GM23338 (cell line): Measurements from ENCODE around the gene SLC13A4. TPM values are rescaled to one million over a fixed set of nuclear protein-coding genes. Genes with fewer than 3 reads are reported as not detected.

ENCODE experiments used
- ATAC-seq: fragments of 200-7000 bp; cut with Tn5 transposase; 3 replicates; pipeline ENCODE4 v1.9.1; 2020
- DNase-seq: peaks from one replicate; pipeline ENCODE4 v3.0.0-alpha.2; 2015; ENCODE audit warnings: low spot score
- H2AFZ ChIP-seq: fragments of 200-600 bp; sonication (generic); 2 replicates; pipeline ENCODE4 v1.8.0; 2016; ENCODE audit warnings: antibody characterized with exemption, mild to moderate bottlenecking, moderate library complexity
- H3F3A ChIP-seq: fragments of 200-600 bp; sonication (generic); replicated peaks from 2 replicates; pipeline ENCODE4 v1.8.0; 2017; ENCODE audit warnings: antibody characterized with exemption, mixed run types, low read depth
- H3K27ac ChIP-seq: fragments of 200-600 bp; sonication (generic); 2 replicates; pipeline ENCODE4 v1.6.1; 2016; ENCODE audit warnings: low read depth
- H3K27me3 ChIP-seq: fragments of 200-600 bp; sonication (generic); 2 replicates; pipeline ENCODE4 v1.8.0; 2016; ENCODE audit warnings: mild to moderate bottlenecking, mixed run types, moderate library complexity; ENCODE audit not compliant: insufficient read depth
- H3K36me3 ChIP-seq: fragments of 200-600 bp; sonication (generic); 2 replicates; pipeline ENCODE4 v1.8.0; 2016; ENCODE audit warnings: mild to moderate bottlenecking; ENCODE audit not compliant: insufficient read depth
- H3K4me1 ChIP-seq: fragments of 200-600 bp; sonication (generic); 2 replicates; pipeline ENCODE4 v1.8.0; 2016; ENCODE audit warnings: mild to moderate bottlenecking, moderate library complexity; ENCODE audit not compliant: insufficient read depth
- H3K4me2 ChIP-seq: fragments of 200-600 bp; sonication (generic); 2 replicates; pipeline ENCODE4 v1.7.1; 2017; ENCODE audit warnings: mixed run types
- H3K4me3 ChIP-seq: fragments of 200-600 bp; sonication (generic); 2 replicates; pipeline ENCODE4 v1.6.1; 2016; ENCODE audit warnings: mixed run types
- H3K79me2 ChIP-seq: fragments of 200-600 bp; sonication (generic); replicated peaks from 2 replicates; pipeline ENCODE4 v1.8.0; 2017; ENCODE audit warnings: mild to moderate bottlenecking; ENCODE audit not compliant: insufficient read depth
- H3K9me2 ChIP-seq: fragments of 200-600 bp; sonication (generic); 2 replicates; pipeline ENCODE4 v1.8.0; 2017; ENCODE audit not compliant: insufficient read depth
- H4K20me1 ChIP-seq: fragments of 200-600 bp; sonication (generic); replicated peaks from 2 replicates; pipeline ENCODE4 v1.8.0; 2017; ENCODE audit warnings: mild to moderate bottlenecking; ENCODE audit not compliant: insufficient read depth
- H3K27ac Mint-ChIP-seq: 2 replicates; pipeline ENCODE4 v1.8.0; 2020; ENCODE audit warnings: inconsistent platforms, mild to moderate bottlenecking, moderate library complexity, mixed read lengths
- H3K27me3 Mint-ChIP-seq: 3 replicates; pipeline ENCODE4 v1.8.0; 2022; ENCODE audit warnings: low read depth, mild to moderate bottlenecking, moderate library complexity, mixed read lengths, inconsistent platforms; ENCODE audit not compliant: insufficient read depth, poor library complexity
- H3K36me3 Mint-ChIP-seq: 3 replicates; pipeline ENCODE4 v1.8.0; 2021; ENCODE audit warnings: low read depth, mild to moderate bottlenecking, inconsistent platforms, moderate library complexity, mixed read lengths
- H3K4me1 Mint-ChIP-seq: 3 replicates; pipeline ENCODE4 v1.8.0; 2020; ENCODE audit warnings: mild to moderate bottlenecking, inconsistent platforms, mixed read lengths
- H3K4me3 Mint-ChIP-seq: 3 replicates; pipeline ENCODE4 v1.8.0; 2021; ENCODE audit warnings: moderate library complexity, mild to moderate bottlenecking, inconsistent platforms, mixed read lengths
- H3K9me3 Mint-ChIP-seq: 3 replicates; pipeline ENCODE4 v1.8.0; 2020; ENCODE audit warnings: moderate library complexity, mild to moderate bottlenecking, inconsistent platforms, mixed read lengths
- CREB1 ChIP-seq: fragments of 250-450 bp; sonication (Bioruptor Pico); IDR thresholded peaks from 2 replicates; pipeline ENCODE4 v1.5.0; 2020; ENCODE audit warnings: low read depth, mild to moderate bottlenecking, moderate library complexity
- EZH2 ChIP-seq: fragments of 200-600 bp; sonication (generic); IDR thresholded peaks from one replicate; pipeline ENCODE4 v1.8.0; 2017; ENCODE audit warnings: antibody characterized with exemption, mild to moderate bottlenecking, low read depth; ENCODE audit not compliant: unreplicated experiment
- EZH2phosphoT487 ChIP-seq: fragments of 200-600 bp; sonication (generic); IDR thresholded peaks from one replicate; pipeline ENCODE4 v1.8.1; 2018; ENCODE audit warnings: antibody characterized with exemption; ENCODE audit not compliant: unreplicated experiment
- JUNB ChIP-seq: IDR thresholded peaks from one replicate; pipeline ENCODE4 v1.6.1; 2016; ENCODE audit warnings: antibody characterized with exemption; ENCODE audit not compliant: unreplicated experiment
- POLR2AphosphoS5 ChIP-seq: IDR thresholded peaks from 2 replicates; pipeline ENCODE4 v1.6.1; 2016; ENCODE audit warnings: antibody characterized with exemption, low read depth
- STAT1 ChIP-seq: IDR thresholded peaks from one replicate; pipeline ENCODE4 v1.6.1; 2016; ENCODE audit warnings: antibody characterized with exemption; ENCODE audit not compliant: unreplicated experiment
- ZNF114 ChIP-seq: fragments of 250-450 bp; sonication (Bioruptor Pico); IDR thresholded peaks from 2 replicates; pipeline ENCODE4 v1.5.0; 2020; ENCODE audit warnings: mild to moderate bottlenecking, moderate library complexity
- ZNF331 ChIP-seq: fragments of 250-450 bp; sonication (Bioruptor Pico); IDR thresholded peaks from 2 replicates; pipeline ENCODE4 v1.5.0; 2020; ENCODE audit warnings: low read depth, mild to moderate bottlenecking, moderate library complexity
- polyA plus RNA-seq: library from polyadenylated mRNA; unstranded; fragments of >200 nt; fragmentation: Nextera tagmentation; extraction: Ambion mirVana; gene quantifications from 2 replicates; pipeline ENCODE4 v1.2.1, GENCODE V29; 2016
- total RNA-seq: library from RNA; depleted of rRNA; stranded (reverse); fragments of >200 nt; shearing (Covaris generic); gene quantifications from 2 replicates; pipeline ENCODE4 v1.2.3, GENCODE V29; 2014
- TF ChIP-seq, protein P1 (sequence below), 2 experiments: fragments of 200-600 bp in 1 of 2; sonication (generic) in 1 of 2; conservative IDR thresholded peaks; 2 replicates each; pipeline versions ENCODE4 v1.5.1 to v1.6.1; 2016 to 2017; ENCODE audit warnings: antibody characterized with exemption in 2 of 2, low read depth in 2 of 2, mild to moderate bottlenecking in 2 of 2, moderate library complexity in 1 of 2
- TF ChIP-seq, protein P2 (sequence below): IDR thresholded peaks from 2 replicates; pipeline ENCODE4 v1.6.1; 2016; ENCODE audit warnings: antibody characterized with exemption
- TF ChIP-seq, protein P3 (sequence below): fragments of 250-450 bp; sonication (Bioruptor Pico); IDR thresholded peaks from 2 replicates; pipeline ENCODE4 v1.5.0; 2020; ENCODE audit warnings: mild to moderate bottlenecking, moderate library complexity
- TF ChIP-seq, protein P4 (sequence below): IDR thresholded peaks from one replicate; pipeline ENCODE4 v1.6.1; 2018; ENCODE audit warnings: antibody characterized with exemption; ENCODE audit not compliant: unreplicated experiment

The SLC13A4 gene
- total and polyA plus RNA-seq, 2 experiments from 2014 or later: 1.7 to 2.3 TPM

DNA sequence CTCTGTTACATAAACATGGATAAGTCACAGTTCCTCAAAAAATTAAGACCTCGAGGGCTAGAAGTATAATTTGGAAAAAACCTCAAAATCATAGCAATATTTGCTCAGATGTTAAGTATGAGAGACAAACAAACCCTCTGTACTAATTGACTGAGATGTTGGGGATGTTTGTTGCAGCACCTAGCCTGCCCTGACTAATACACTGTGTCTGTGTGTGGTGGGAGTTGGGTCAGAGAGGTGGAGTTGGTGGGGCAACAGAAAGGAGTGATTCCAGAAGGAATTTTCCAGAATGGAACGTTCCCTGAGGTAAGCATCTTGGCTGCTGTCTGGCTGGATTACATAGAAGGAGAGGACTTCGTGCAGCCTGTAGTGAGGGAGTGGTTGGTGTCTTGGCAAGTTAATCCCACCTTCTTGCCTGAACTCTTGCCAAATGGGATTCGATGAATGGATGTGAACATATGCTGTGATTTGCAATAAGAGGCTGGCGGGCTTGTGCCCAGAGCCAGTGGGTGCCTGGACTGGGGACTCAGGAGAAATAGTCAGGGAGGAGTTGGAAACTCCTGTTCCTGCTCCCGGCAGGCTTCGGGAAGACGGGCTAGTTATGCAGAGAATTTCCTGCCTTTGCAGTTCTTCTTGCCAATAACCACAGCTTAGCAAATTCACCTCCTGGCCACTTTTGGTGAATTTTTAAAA lies 29.9 kb upstream of the SLC13A4 start:
- DNase-seq (no peak), ATAC-seq (no peak)
- 0 out of 2 replicates have a peak overlapping the region, but pooled peaks have one; percentile 40 for H3K4me2 ChIP-seq
- peaks cover 13% of the 10 kb centered on the region; the same call in 1 of the 2 replicates for H3K4me1 ChIP-seq
- peaks cover 5% of the 10 kb centered on the region for H3K27me3 Mint-ChIP-seq
- TF ChIP-seq, protein P1, sequence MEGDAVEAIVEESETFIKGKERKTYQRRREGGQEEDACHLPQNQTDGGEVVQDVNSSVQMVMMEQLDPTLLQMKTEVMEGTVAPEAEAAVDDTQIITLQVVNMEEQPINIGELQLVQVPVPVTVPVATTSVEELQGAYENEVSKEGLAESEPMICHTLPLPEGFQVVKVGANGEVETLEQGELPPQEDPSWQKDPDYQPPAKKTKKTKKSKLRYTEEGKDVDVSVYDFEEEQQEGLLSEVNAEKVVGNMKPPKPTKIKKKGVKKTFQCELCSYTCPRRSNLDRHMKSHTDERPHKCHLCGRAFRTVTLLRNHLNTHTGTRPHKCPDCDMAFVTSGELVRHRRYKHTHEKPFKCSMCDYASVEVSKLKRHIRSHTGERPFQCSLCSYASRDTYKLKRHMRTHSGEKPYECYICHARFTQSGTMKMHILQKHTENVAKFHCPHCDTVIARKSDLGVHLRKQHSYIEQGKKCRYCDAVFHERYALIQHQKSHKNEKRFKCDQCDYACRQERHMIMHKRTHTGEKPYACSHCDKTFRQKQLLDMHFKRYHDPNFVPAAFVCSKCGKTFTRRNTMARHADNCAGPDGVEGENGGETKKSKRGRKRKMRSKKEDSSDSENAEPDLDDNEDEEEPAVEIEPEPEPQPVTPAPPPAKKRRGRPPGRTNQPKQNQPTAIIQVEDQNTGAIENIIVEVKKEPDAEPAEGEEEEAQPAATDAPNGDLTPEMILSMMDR (conservative IDR thresholded peaks at IDR 0.05; ENCODE audit: low read depth in 2 of 2): no peak
- TF ChIP-seq, protein P2, sequence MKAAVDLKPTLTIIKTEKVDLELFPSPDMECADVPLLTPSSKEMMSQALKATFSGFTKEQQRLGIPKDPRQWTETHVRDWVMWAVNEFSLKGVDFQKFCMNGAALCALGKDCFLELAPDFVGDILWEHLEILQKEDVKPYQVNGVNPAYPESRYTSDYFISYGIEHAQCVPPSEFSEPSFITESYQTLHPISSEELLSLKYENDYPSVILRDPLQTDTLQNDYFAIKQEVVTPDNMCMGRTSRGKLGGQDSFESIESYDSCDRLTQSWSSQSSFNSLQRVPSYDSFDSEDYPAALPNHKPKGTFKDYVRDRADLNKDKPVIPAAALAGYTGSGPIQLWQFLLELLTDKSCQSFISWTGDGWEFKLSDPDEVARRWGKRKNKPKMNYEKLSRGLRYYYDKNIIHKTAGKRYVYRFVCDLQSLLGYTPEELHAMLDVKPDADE: no peak
- TF ChIP-seq JUNB: no peak
- TF ChIP-seq, protein P3, sequence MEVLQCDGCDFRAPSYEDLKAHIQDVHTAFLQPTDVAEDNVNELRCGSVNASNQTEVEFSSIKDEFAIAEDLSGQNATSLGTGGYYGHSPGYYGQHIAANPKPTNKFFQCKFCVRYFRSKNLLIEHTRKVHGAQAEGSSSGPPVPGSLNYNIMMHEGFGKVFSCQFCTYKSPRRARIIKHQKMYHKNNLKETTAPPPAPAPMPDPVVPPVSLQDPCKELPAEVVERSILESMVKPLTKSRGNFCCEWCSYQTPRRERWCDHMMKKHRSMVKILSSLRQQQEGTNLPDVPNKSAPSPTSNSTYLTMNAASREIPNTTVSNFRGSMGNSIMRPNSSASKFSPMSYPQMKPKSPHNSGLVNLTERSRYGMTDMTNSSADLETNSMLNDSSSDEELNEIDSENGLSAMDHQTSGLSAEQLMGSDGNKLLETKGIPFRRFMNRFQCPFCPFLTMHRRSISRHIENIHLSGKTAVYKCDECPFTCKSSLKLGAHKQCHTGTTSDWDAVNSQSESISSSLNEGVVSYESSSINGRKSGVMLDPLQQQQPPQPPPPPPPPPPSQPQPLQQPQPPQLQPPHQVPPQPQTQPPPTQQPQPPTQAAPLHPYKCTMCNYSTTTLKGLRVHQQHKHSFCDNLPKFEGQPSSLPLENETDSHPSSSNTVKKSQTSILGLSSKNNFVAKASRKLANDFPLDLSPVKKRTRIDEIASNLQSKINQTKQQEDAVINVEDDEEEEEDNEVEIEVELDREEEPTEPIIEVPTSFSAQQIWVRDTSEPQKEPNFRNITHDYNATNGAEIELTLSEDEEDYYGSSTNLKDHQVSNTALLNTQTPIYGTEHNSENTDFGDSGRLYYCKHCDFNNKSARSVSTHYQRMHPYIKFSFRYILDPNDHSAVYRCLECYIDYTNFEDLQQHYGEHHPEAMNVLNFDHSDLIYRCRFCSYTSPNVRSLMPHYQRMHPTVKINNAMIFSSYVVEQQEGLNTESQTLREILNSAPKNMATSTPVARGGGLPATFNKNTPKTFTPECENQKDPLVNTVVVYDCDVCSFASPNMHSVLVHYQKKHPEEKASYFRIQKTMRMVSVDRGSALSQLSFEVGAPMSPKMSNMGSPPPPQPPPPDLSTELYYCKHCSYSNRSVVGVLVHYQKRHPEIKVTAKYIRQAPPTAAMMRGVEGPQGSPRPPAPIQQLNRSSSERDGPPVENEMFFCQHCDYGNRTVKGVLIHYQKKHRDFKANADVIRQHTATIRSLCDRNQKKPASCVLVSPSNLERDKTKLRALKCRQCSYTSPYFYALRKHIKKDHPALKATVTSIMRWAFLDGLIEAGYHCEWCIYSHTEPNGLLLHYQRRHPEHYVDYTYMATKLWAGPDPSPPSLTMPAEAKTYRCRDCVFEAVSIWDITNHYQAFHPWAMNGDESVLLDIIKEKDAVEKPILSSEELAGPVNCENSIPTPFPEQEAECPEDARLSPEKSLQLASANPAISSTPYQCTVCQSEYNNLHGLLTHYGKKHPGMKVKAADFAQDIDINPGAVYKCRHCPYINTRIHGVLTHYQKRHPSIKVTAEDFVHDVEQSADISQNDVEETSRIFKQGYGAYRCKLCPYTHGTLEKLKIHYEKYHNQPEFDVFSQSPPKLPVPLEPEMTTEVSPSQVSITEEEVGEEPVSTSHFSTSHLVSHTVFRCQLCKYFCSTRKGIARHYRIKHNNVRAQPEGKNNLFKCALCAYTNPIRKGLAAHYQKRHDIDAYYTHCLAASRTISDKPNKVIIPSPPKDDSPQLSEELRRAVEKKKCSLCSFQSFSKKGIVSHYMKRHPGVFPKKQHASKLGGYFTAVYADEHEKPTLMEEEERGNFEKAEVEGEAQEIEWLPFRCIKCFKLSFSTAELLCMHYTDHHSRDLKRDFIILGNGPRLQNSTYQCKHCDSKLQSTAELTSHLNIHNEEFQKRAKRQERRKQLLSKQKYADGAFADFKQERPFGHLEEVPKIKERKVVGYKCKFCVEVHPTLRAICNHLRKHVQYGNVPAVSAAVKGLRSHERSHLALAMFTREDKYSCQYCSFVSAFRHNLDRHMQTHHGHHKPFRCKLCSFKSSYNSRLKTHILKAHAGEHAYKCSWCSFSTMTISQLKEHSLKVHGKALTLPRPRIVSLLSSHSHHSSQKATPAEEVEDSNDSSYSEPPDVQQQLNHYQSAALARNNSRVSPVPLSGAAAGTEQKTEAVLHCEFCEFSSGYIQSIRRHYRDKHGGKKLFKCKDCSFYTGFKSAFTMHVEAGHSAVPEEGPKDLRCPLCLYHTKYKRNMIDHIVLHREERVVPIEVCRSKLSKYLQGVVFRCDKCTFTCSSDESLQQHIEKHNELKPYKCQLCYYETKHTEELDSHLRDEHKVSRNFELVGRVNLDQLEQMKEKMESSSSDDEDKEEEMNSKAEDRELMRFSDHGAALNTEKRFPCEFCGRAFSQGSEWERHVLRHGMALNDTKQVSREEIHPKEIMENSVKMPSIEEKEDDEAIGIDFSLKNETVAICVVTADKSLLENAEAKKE (CRISPR knock-in tag): no peak
- TF ChIP-seq, protein P4, sequence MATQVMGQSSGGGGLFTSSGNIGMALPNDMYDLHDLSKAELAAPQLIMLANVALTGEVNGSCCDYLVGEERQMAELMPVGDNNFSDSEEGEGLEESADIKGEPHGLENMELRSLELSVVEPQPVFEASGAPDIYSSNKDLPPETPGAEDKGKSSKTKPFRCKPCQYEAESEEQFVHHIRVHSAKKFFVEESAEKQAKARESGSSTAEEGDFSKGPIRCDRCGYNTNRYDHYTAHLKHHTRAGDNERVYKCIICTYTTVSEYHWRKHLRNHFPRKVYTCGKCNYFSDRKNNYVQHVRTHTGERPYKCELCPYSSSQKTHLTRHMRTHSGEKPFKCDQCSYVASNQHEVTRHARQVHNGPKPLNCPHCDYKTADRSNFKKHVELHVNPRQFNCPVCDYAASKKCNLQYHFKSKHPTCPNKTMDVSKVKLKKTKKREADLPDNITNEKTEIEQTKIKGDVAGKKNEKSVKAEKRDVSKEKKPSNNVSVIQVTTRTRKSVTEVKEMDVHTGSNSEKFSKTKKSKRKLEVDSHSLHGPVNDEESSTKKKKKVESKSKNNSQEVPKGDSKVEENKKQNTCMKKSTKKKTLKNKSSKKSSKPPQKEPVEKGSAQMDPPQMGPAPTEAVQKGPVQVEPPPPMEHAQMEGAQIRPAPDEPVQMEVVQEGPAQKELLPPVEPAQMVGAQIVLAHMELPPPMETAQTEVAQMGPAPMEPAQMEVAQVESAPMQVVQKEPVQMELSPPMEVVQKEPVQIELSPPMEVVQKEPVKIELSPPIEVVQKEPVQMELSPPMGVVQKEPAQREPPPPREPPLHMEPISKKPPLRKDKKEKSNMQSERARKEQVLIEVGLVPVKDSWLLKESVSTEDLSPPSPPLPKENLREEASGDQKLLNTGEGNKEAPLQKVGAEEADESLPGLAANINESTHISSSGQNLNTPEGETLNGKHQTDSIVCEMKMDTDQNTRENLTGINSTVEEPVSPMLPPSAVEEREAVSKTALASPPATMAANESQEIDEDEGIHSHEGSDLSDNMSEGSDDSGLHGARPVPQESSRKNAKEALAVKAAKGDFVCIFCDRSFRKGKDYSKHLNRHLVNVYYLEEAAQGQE: no peak
- TF ChIP-seq CREB1 (CRISPR knock-in tag): no peak
- no peak for TF ChIP-seq ZNF331 (CRISPR knock-in tag)
- TF ChIP-seq EZH2phosphoT487: no peak
- TF ChIP-seq POLR2AphosphoS5: no peak
- TF ChIP-seq STAT1: no peak
- TF ChIP-seq ZNF114: no peak
- TF ChIP-seq EZH2: no peak
- H3K36me3 Mint-ChIP-seq: peaks cover 14% of the 10 kb centered on the region
- no peaks in the 10 kb centered on the region for H3F3A ChIP-seq
- H3K4me3 Mint-ChIP-seq: no peak overlapping the region
- no peaks in the 10 kb centered on the region for H3K79me2 ChIP-seq
- no peak overlapping the region for H3K27ac ChIP-seq
- peaks cover 12% of the 10 kb centered on the region for H3K9me2 ChIP-seq
- H3K4me3 ChIP-seq: no peak overlapping the region
- H3K9me3 Mint-ChIP-seq: peaks cover 7% of the 10 kb centered on the region
- no peaks in the 10 kb centered on the region for H3K27me3 ChIP-seq
- no peaks in the 10 kb centered on the region for H4K20me1 ChIP-seq
- no peaks in the 10 kb centered on the region for H3K36me3 ChIP-seq
- H2AFZ ChIP-seq: peak overlapping the region; percentile 60; the same call in 1 of the 2 replicates
- H3K27ac Mint-ChIP-seq: peak overlapping the region; percentile 22; the same call in 1 of the 2 replicates
- peaks cover 27% of the 10 kb centered on the region for H3K4me1 Mint-ChIP-seq
